Activated CD4-positive, alpha-beta T cell treated with anti-CD3 and anti-CD28 coated beads for 4 hours (primary cell): ENCODE data around the gene FKBP2.

Source experiments
- DNase-seq, 2 donors: peaks; one replicate each; pipeline ENCODE4 v3.0.0-alpha.2; 2020

The FKBP2 gene

DNA sequence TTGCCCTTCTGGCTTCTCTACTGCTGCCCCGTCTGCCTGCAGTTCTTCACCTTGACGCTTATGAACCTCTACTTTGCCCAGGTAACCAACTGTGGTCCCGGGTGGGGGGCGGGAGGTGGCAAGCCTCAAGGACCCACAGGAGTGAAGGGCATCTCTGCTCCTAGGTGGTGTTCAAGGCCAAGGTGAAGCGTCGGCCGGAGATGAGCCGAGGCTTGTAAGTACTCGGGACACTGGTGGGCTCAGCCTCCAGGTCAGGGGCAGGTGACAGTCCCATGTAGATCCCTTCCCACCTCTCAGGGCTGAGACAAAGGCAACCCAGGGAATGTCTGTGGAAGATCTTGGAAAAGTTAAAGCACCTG lies 45.9 kb downstream of the FKBP2 start:
- no peak for DNase-seq

DNA sequence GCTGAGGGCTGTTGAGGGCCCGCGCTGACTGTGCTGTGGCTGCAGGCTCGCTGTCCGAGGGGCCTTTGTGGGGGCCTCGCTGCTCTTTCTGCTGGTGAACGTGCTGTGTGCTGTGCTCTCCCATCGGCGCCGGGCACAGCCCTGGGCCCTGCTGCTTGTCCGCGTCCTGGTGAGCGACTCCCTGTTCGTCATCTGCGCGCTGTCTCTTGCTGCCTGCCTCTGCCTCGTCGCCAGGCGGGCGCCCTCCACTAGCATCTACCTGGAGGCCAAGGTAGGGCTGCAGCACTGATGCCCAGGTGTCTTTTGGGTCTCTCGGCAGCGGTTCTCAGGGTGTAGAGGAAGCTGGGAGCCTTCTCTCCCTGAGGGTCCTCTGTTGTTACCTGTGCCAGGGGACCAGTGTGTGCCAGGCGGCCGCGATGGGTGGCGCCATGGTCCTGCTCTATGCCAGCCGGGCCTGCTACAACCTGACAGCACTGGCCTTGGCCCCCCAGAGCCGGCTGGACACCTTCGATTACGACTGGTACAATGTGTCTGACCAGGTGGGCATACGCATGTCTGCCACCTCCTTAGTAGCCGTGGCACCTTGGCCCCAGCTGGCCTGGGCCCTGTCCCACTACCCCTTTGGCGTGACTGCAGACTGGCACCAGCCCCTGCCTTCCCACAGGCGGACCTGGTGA lies 46.9 kb downstream of the FKBP2 start:
- no peak for DNase-seq

DNA sequence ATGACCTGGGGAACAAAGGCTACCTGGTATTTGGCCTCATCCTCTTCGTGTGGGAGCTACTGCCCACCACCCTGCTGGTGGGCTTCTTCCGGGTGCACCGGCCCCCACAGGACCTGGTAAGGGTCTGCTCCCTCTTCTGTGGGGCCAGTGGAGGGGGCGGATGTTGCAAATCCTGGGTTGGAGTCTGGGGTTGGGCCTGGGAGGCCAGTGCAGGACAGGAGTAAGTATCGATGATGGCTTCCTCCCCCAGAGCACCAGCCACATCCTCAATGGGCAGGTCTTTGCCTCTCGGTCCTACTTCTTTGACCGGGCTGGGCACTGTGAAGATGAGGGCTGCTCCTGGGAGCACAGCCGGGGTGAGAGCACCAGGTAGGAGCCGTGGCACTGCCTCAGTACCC lies 47.5 kb downstream of the FKBP2 start:
- no peak for DNase-seq

DNA sequence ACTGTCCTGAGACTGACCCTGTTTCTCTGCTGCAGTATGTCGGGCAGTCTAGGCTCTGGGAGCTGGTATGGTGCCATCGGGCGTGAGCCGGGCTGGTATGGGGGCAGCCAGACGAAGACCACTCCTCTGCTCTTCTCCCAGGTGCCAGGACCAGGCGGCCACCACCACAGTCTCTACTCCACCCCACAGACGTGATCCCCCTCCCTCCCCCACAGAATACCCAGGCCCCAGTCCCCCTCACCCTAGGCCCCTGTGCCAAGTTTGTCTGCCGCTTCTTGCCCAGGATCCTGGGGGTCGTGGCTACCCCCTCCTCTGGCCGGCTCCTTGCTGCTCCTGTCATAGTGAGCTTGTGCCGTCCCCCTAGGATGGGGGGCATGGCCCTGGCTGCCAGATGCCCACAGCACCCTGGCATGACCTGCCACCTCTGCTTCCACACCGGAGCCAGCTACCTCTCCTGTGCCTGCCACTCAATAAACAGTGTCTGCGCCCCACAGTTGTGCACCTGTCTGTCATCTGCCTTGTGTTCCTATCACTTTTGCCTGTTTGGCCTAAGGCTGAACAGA lies 48.2 kb downstream of the FKBP2 start:
- no peak for DNase-seq

DNA sequence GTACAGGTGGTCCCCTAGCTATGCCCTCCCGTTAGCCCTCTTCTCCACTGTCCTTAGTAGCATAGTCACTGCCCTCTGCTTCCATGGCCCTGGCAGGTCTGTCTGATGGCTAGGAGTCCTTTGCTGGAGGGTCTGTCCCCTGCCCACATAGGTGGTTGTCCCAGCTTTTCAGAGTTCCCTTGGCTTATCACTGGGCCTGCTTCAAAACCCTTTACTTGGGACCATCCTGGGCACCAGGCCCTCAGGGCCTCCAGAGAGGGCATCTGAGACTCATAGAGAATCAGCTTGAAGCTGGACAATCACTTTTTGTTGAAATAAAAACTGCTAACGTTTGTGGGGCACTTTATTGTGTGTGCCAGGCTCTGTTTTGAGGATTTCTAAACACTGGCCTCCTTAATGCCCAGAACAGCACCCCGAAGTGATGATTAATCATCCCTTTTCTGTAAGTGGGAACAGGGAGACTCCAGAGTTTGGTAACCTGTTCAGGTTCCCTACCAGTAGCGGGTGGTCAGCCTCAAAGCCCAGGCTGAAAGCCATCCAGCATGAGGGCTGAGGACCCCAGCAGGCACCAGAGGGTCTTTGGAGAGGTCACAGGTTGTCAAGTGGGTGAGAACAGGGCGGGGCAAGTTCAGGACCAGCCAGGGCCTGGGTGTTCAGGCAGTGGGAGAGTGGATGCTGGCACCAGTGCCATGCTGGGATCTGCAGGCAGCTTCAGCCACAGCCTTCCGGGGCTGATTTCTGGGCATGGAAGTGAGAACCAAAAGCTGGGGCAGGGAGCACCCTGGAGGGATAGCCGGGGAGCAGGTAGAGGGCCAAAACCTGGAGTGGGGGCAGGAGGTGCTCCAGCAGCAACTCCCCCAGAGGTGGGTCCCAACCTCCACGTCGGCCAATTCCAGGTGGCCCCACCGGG lies 49.7 kb downstream of the FKBP2 start:
- DNase-seq, result no peak

DNA sequence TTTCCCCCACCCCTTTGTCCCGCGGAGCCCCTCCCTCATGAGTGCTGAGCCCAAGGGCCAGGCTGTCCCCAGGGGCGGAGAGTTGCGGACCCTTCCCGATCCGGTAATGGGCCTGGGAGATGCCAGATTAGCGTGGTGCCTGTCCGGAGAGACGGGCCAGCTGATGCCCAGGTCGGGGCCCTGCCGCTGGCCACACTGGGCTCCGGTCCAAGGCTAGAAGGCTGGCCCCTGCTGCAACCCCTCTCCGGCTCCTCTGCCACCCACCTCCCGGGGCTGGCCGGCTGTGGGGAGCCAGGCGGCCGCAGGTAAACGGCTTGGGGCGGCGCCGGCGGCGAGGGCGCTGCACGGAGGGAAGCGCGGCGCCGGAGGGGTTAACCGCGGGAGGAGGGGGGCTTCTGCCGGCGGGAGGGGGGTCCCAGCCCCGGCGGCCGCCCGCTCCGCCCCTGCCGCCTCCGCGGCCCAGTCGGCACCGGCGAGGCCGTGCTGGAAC lies 50.4 kb downstream of the FKBP2 start, which contains the start of gene KCNK4:
Gene KCNK4, plus strand, starts transcription at position 41 of the 490 bp plus-strand sequence. CDS start 1,717 bp downstream, outside the sequence.
- DNase-seq, result no peak

DNA sequence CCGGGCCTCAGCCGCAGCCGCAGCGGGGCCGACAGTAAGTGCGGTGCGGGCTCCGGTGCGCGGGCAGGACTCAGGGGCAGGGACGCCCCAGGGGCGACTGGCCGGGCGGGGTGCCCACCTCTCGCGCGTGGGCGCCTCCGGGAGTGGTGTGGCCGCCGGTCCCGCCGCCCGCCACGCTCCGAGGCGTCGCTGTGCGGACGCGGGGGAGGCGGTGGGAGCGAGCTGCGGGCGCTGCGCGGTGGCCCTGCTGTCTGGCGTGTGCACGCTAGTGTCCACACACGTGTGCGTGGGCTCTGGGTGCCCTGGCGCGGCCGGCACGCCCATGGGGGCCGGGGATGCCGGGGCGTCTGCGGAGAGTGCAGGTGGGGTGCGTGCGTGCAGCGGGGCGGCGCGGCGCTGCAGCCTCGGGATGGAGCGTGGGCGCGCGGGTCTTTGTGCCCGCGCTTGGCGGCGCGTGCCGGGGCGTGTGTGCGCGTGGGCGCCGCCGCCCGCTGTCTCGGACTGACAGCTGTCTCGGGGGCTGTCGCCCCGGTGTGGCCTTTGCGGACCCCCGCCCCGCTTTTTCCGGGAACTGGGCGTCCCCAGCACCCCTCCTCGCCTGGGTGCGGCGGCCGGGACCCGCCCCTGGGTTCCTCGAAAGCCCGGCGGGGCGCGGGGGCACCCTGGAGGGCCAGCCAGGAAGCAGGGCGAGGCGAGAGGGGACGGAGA lies 51.0 kb downstream of the FKBP2 start:
- no peak for DNase-seq

DNA sequence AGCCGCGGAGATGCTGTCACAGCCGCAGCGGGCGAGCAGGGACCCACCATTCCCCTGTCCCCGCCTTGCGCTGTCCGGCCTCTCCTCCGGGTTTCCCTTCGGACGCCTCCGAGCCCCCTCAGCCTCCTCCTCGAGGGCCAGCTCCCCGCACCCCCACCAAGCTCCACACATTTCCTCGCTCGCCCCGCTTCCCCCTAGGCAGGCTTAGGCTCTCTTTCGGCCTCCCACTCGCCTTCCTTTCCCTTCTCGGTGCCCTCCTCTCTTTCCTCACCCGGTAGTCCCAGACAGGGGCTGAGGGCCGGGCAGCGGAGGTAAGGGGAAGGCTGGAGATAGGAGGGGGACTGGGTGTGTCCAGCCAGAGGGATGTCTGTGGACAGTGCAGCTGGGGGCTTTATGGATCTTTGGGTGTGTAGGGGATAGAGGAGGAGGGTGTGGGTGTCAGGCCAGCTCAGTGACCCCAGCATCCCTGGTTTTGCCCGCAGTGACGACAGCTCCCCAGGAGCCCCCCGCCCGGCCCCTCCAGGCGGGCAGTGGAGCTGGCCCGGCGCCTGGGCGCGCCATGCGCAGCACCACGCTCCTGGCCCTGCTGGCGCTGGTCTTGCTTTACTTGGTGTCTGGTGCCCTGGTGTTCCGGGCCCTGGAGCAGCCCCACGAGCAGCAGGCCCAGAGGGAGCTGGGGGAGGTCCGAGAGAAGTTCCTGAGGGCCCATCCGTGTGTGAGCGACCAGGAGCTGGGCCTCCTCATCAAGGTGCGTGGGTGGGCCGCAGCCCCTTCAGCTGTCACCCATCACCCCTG lies 51.8 kb downstream of the FKBP2 start:
- no peak for DNase-seq
